Astrocyte of the cerebellum (primary cell): ENCODE data around the gene PIK3C2B.

Source experiments
- DNase-seq: peaks from one replicate; pipeline ENCODE4 v3.0.0-alpha.2; 2011; ENCODE audit warnings: low read depth
- H3K4me3 ChIP-seq: 2 replicates; pipeline ENCODE4 v1.5.1; 2011; ENCODE audit warnings: mild to moderate bottlenecking, low read depth, low read length, moderate library complexity
- in situ Hi-C: cut with HindIII; loops from 2 replicates; pipeline ENCODE4 v1.10.0; 2017; ENCODE audit warnings: low sequenced_read_pairs
- TF ChIP-seq, protein P1 (sequence below): IDR thresholded peaks from 2 replicates; pipeline ENCODE4 v1.5.1; 2012; ENCODE audit warnings: low read length, low read depth, moderate library complexity, mild to moderate bottlenecking; ENCODE audit errors: missing control alignments

PIK3C2B gene

DNA sequence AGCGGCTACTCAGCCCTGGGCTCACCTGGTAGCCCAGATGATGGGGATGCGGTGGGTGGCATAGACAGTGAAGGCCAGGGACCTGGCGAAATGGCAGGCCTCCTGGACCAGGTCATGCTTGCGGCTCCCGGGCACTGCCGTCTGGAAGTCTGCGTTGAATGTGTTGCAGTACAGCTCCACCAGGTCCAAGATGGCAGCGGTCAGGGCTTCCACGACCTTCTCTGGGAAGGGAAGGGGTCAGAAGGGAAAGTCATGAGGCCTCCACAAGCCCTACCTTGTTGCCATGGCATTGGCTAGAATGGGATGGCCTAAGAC, 38.8 kb downstream of the PIK3C2B start:
- no peak for DNase-seq
- no peak overlapping the region for H3K4me3 ChIP-seq
- in situ Hi-C loops: no loop called here
- TF ChIP-seq, protein P1, sequence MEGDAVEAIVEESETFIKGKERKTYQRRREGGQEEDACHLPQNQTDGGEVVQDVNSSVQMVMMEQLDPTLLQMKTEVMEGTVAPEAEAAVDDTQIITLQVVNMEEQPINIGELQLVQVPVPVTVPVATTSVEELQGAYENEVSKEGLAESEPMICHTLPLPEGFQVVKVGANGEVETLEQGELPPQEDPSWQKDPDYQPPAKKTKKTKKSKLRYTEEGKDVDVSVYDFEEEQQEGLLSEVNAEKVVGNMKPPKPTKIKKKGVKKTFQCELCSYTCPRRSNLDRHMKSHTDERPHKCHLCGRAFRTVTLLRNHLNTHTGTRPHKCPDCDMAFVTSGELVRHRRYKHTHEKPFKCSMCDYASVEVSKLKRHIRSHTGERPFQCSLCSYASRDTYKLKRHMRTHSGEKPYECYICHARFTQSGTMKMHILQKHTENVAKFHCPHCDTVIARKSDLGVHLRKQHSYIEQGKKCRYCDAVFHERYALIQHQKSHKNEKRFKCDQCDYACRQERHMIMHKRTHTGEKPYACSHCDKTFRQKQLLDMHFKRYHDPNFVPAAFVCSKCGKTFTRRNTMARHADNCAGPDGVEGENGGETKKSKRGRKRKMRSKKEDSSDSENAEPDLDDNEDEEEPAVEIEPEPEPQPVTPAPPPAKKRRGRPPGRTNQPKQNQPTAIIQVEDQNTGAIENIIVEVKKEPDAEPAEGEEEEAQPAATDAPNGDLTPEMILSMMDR: no peak

DNA sequence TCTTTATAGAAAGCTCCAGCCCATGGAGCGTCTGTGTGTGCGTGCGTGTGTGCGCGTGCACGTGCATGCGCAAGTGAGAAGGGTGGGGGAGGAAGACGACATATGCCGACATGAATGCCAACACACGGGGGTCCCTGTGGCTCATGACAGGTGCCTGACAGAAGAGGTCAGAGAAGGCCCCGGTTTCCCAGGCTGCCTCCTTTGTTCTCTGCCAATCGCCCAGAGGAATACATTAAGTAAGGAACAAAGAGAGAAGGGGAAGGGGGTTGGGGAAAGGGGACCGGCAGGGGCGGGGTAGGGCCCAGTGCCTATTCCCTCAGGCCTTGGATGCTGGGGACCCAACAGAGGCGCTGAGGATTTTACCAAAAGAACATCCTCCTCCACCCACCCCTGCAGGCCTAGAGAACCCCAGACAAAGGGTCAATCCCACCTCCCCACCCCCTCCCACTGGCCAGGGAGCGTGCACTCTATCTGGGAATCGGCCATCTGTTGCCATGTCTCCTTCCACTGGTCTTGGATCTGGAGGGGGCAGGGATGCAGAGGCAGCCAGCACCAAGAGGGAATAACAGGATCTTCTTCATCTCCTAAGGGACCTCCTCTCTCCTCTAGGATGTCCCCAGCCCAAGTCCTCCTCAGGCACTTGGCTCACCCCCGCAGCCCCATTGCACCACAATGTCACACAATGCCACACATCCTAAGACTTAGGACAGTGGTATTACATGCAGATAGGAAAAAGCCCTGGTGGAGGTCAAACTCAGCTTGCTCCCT, 39.4 kb downstream of the PIK3C2B start:
- no peak for DNase-seq
- TF ChIP-seq, protein P1: no peak
- in situ Hi-C loops: no loop called here

DNA sequence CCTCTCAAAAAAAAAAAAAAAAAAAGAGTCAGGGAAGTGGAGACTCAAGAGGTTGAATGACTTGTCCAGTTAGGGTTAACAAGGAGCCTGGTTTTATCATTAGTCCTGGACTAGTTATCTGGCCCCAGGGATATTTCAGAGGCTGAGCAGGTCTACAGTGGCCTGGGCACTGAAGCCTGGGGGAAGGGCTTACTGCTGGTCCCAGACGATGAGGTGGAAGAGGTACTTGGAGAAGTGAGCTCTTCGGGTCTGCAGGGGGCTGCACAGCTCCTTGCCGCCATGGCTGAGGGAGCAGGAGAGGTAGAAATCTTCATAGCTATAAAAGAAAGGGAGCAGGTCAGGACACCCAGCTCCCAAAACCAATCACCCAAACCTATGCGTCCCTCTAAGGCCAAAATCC, 40.1 kb downstream of the PIK3C2B start:
- DNase-seq: no peak
- no peak overlapping the region for H3K4me3 ChIP-seq
- in situ Hi-C loops: no loop called here
- TF ChIP-seq, protein P1: no peak

More for the DNA sequence above, 39.4 kb downstream of the PIK3C2B start:
- H3K4me3 ChIP-seq: no peak overlapping the region

DNA sequence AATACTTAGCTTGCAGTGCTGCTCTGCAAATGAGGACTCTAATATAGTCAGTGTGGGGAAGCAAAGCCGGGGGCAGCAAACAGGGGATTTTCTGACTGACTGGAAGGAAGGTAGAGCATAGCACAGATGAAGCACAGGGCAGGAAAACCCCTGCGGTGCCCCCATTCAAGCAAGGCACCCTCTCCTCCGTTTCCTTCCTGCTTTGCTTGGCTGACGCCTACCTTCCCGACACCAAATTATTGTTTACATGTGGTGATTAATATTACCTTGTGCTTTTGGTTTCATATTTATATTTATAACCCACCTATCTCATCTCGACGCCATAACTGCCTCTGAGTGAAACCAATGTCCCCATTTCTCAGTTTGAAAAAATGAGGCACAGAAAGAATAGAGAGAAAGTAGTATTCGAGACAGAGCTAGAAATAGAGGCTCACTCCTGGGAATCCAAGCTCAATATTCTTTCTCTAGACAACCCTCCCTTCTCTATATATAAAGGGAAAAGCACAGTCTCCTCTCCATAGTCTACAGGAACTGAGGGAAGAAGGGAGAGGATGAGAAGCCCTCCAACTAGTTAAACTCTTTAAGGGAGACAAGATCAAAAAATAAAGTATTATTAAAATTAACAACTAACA, 41.3 kb downstream of the PIK3C2B start:
- H3K4me3 ChIP-seq: no peak overlapping the region
- in situ Hi-C loops: no loop called here
- TF ChIP-seq, protein P1: no peak
- DNase-seq: no peak

DNA sequence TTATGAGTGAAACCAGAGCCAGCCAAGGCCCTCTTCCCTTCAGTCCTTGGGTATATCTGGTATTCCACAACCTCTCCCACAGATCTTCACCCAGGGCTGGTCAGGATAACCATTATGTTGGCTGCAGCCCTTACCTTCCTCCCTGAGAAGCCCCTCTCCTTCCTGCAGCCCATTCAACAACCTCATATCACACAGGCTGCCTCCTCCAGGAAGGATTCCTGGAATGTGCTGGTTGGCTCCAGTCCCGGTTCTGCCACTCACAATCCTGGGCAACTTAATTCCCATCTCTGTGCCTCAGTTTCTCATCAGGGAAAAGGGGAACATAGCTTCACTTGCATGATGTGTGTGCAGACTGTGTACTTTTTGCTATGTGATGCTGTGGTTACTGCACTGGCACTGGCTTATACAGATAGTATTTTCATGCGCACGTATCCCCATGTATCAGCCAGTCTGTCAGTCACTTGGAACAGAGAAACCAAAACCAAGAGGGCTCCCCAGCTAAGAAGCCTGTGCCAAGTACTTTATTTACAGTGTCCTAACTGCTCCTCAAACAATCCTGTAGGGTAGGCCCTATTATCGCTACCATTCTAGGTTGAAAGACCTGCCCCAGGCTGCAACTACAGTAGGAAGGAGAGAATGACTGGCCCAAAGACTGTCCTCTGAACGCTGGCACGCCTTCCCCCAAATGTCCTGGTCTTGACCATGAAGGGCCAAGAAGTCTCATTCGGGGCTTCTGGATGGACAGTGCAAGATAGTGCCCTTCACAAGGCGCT, 43.1 kb downstream of the PIK3C2B start:
- TF ChIP-seq, protein P1: no peak
- in situ Hi-C loops: no loop called here
- no peak overlapping the region for H3K4me3 ChIP-seq
- DNase-seq: no peak

DNA sequence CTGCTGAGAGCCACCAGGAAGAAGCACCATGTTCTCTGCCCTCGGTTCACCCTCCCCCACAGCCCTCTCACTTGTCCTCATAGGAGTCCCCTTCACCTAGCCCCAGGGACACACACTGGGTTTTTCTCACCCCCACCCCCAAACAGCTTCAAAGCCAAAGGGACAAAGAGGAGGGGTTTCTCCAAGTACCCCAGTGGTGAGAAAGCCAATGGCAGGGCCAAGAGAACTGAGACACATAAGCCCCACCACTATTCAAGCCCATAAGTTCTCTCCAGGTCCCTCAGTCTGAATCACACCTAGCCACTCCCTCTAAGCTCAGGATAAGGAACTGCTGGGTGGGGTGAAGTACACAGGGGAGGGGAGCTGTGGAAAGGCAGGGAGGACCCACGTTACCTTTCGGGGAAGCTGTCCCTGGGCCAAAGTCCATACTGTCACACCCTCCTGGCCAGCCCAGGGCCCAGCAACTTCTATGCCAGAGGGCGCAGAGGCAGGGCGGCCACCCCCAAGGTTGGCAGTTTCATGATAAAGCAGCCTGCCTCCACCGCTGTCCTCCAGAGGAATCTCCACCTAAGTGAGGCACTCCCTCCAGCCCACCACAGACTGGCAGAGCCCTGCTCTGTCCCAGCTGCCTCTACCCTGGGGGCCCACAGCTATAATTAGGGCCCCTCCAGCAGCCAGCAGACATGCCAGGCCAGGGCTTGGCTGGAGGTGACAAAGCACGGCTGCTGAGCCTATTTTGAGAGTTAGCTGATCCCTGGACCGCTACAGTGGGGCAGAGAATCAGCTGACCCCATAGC, 43.9 kb downstream of the PIK3C2B start:
- in situ Hi-C loops: no loop called here
- TF ChIP-seq, protein P1: no peak
- DNase-seq: no peak
- no peak overlapping the region for H3K4me3 ChIP-seq
